ENCODE results near the gene TBC1D25. TPM values are rescaled to one million over a fixed set of nuclear protein-coding genes. Genes with fewer than 3 reads are reported as not detected.

Gene TBC1D25
- total RNA-seq, 4 donors from 2014 or later, result 8.7 to 15.4 (median 13.2) TPM

GRCh38 chrX:48576108-48576507 is 36.6 kb downstream of the TBC1D25 start:
- no peak for DNase-seq (ENCODE audit: low spot score)
- ATAC-seq (ENCODE audit: low FRiP score), result no peak
- no peak for TF ChIP-seq CTCF (IDR thresholded peaks at IDR 0.05)

DNA sequence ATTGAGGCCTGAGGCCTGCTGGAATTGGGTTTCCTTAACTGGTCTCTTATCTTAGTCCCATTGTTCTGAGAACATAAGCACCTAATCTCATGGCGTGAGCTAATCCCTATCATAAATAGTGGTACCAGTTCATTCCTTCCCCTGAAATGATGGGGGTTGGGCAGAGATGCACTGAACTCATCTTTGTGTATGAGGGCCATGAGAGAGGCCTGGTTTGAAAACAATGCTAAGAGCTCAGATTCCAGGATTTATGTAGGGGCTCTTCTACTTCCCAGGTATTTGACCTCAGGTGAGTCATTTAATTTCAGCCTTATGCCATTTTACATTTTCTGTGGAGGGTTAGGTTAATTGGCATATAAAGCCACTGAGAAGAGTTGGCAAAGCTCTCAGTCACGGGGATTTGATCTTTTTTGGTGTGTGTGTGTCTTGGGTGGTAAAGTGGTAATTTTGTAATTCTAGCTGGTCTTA is 39.2 kb downstream of the TBC1D25 start:
- DNase-seq (ENCODE audit: low spot score) (no peak), ATAC-seq (ENCODE audit: low FRiP score) (no peak)
- TF ChIP-seq CTCF (IDR thresholded peaks at IDR 0.05), result no peak

- no peak for TF ChIP-seq CTCF (IDR thresholded peaks at IDR 0.05)
- ATAC-seq (ENCODE audit: low FRiP score), result no peak
- DNase-seq (ENCODE audit: low spot score), result no peak
Observed at GRCh38 chrX:48579259-48579658, 39.7 kb downstream of the TBC1D25 start.

GRCh38 chrX:48580662-48581061 is 41.1 kb downstream of the TBC1D25 start:
- DNase-seq (ENCODE audit: low spot score) (no peak), ATAC-seq (ENCODE audit: low FRiP score) (no peak)
- TF ChIP-seq CTCF (IDR thresholded peaks at IDR 0.05), result no peak

DNA sequence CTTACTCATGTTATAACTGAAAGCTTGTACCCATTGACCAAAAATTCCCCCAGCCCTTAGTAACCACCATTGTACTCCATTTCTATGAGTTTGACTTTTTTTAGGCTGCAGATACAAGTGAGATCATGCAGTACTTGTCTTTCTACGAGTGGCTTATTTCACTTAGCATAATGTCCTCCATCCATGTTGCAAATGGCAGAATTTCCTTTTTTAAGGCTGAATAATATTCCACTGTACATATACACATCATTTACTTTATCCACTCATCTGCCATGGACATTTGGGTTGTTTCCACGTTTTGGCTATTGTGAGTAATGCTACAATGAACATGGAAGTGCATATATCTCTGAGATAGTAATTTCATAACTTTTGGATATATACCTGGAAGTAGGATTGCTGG is 45.2 kb downstream of the TBC1D25 start:
- ATAC-seq (ENCODE audit: low FRiP score), result no peak
- no peak for DNase-seq (ENCODE audit: low spot score)
- TF ChIP-seq CTCF (IDR thresholded peaks at IDR 0.05), result no peak

- ATAC-seq (ENCODE audit: low FRiP score) (no peak), DNase-seq (ENCODE audit: low spot score) (no peak)
- no peak for TF ChIP-seq CTCF (IDR thresholded peaks at IDR 0.05)
Observed at GRCh38 chrX:48589482-48590162, 50.1 kb downstream of the TBC1D25 start.
